Endodermal cell (in vitro differentiated cells): ENCODE measurements around the gene RGS9. TPM values are rescaled to one million over a fixed set of nuclear protein-coding genes. Genes with fewer than 3 reads are reported as not detected.
"Not testable (repeated sequence)": the region's sequence is repeated elsewhere in the genome, so short reads cannot be mapped to it uniquely, and the experiment has no call there.

ENCODE experiments used
- DNase-seq: peaks from one replicate; pipeline ENCODE4 v3.0.0-alpha.2; 2017
- H3K27ac ChIP-seq: 2 replicates; pipeline ENCODE4 v1.5.1; 2013; ENCODE audit warnings: mild to moderate bottlenecking, low read depth, low read length, moderate library complexity
- H3K27me3 ChIP-seq: 2 replicates; pipeline ENCODE4 v1.6.1; 2013; ENCODE audit warnings: mild to moderate bottlenecking, low read length, moderate library complexity; ENCODE audit not compliant: insufficient read depth, control insufficient read depth, poor library complexity, severe bottlenecking
- H3K36me3 ChIP-seq: 2 replicates; pipeline ENCODE4 v1.7.0; 2013; ENCODE audit warnings: mild to moderate bottlenecking, low read length, moderate library complexity; ENCODE audit not compliant: control insufficient read depth, insufficient read depth
- H3K4me1 ChIP-seq: one replicate; pipeline ENCODE4 v1.7.0; 2013; ENCODE audit warnings: low read length; ENCODE audit not compliant: control insufficient read depth, insufficient read depth
- H3K4me3 ChIP-seq: 2 replicates; pipeline ENCODE4 v1.5.1; 2013; ENCODE audit warnings: mild to moderate bottlenecking, low read length, moderate library complexity
- H3K9ac ChIP-seq: 2 replicates; pipeline ENCODE4 v1.6.1; 2013; ENCODE audit warnings: mild to moderate bottlenecking, low read length, moderate library complexity; ENCODE audit not compliant: poor library complexity, severe bottlenecking; ENCODE audit errors: extremely low read depth
- H3K9me3 ChIP-seq: 2 replicates; pipeline ENCODE4 v1.6.1; 2013; ENCODE audit warnings: mild to moderate bottlenecking, low read length, moderate library complexity; ENCODE audit not compliant: control insufficient read depth
- H3K27ac Mint-ChIP-seq: 2 replicates; pipeline ENCODE4 v1.8.0; 2020; ENCODE audit warnings: mixed read lengths
- H3K27me3 Mint-ChIP-seq: 2 replicates; pipeline ENCODE4 v1.8.0; 2021; ENCODE audit warnings: mild to moderate bottlenecking, mixed read lengths; ENCODE audit not compliant: insufficient read depth
- H3K36me3 Mint-ChIP-seq: 2 replicates; pipeline ENCODE4 v1.8.0; 2020; ENCODE audit warnings: low read depth, mixed read lengths
- H3K4me1 Mint-ChIP-seq: 2 replicates; pipeline ENCODE4 v1.8.0; 2020; ENCODE audit warnings: mixed read lengths
- H3K4me3 Mint-ChIP-seq: 2 replicates; pipeline ENCODE4 v1.8.0; 2020; ENCODE audit warnings: mild to moderate bottlenecking, moderate library complexity, mixed read lengths
- H3K9me3 Mint-ChIP-seq: 2 replicates; pipeline ENCODE4 v1.8.0; 2020; ENCODE audit warnings: mild to moderate bottlenecking, mixed read lengths
- CTCF ChIP-seq: fragments of 200-600 bp; sonication (generic); conservative IDR thresholded peaks from 2 replicates; pipeline ENCODE4 v1.5.0; 2021; ENCODE audit warnings: antibody characterized with exemption, mild to moderate bottlenecking
- WGBS, 2 experiments: methylation state at CpG; one replicate each; pipeline versions ENCODE4 v1.1.5 to v1.1.7; 2013; ENCODE audit warnings: missing lambda C conversion rate in 2 of 2, mixed read lengths in 1 of 2; ENCODE audit not compliant: insufficient coverage in 1 of 2, insufficient read length in 1 of 2; 5-methylcytosine and 5-hydroxymethylcytosine counted together
- long read RNA-seq, 4 experiments: library from polyadenylated mRNA in 2 of 4; library from RNA in 1 of 4; library from capped mRNA in 1 of 4; stranded (forward) in 3 of 4; unstranded in 1 of 4; transcript quantifications; one replicate each; pipeline ENCODE4 v2.0.0, GENCODE V29; 2020 to 2021; ENCODE audit warnings: inconsistent platforms in 1 of 4
- polyA plus RNA-seq, 2 experiments: library from polyadenylated mRNA; stranded (reverse); fragments of 50-300 nt; gene quantifications; one replicate each; pipeline ENCODE4 v1.2.3, GENCODE V29; 2013
- total RNA-seq, 2 donors: library from RNA; stranded (reverse); fragmentation: NEBNext Ultra II Directional in 1 of 2; extraction: Animal tissue kit (Norgen Biotek cat#: 25700) in 1 of 2; gene quantifications; 2 replicates in 1 of 2; 3 replicates in 1 of 2; pipeline ENCODE4 v1.2.1, GENCODE V29; 2021

The RGS9 gene
- 10 to 100 TPM; 11.1 to 14.7 TPM for total RNA-seq
- polyA plus RNA-seq (2013, experiment 1 of 2) = 8.6 TPM
- 8.1 TPM for polyA plus RNA-seq (2013, experiment 2 of 2)
- long read RNA-seq, experiment 1, partial matches to known transcripts = 1 of 6 reads
- long read RNA-seq, experiment 1, other reads (novel, unspliced or antisense) = 2 of 6 reads
- long read RNA-seq, experiment 2, transcript RGS9-212 (3 exons, 2,736 nt) = major isoform, 19 of 22 reads
- long read RNA-seq, experiment 2, partial matches to known transcripts = 0 of 22 reads
- long read RNA-seq, experiment 2, other reads (novel, unspliced or antisense) = 3 of 22 reads
- long read RNA-seq, experiment 3, transcript RGS9-212 (3 exons, 2,736 nt) = major isoform, 9 of 15 reads
- long read RNA-seq, experiment 3, partial matches to known transcripts = 1 of 15 reads
- long read RNA-seq, experiment 3, other reads (novel, unspliced or antisense) = 2 of 15 reads
- long read RNA-seq, experiment 4, partial matches to known transcripts = 0 of 2 reads
- long read RNA-seq, experiment 4, other reads (novel, unspliced or antisense) = 2 of 2 reads

DNA sequence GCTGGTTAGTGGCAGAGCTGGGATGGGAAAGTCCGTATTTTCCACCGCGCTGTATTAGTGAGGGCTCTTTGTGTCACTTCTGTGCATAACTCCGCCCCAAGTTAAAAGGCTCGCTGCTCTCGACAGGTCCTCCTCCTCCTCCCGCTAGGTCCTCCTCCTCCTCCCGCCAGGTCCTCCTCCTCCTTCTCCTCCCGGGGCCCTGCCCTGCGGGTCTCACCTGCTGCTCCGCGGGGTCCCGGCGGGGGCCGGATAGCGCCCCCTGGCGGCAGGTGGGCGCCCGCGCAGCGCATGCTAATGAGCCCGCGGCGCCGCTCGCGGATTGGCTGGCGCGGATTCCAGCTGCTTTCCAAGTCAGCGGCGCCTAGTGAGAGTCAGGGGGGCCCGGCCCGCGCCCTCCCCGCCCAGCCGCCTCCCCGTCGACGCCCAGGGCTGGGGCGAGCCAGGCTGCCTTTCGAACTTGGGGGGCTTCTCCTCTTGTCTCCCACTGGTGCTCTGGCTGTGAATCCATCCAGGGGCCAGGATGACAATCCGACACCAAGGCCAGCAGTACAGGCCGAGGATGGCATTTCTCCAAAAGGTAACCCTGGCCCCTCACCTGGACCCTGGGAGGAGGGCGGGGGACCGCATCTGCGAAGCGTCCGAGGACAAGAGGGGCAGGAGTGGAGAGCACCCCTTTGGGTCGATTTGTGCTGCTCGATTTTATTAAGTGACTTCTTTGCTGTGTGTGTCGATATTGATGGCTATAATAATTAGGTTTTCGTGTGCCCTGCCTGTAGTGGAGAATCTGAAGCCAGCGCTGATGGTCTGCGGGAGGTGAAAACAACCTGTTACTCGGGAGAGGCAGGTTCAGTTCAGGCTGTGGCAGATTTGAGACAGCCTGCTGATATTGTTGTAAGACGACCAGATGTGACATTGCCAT lies at the start of gene RGS9:
Gene RGS9, plus strand, starts transcription at position 350 of the 919 bp plus-strand sequence. Its CDS starts 171 bp downstream, at position 521.
- Histone ChIP-seq H3K27me3 (peaks cover 18% of the 10 kb centered on the region), H3K36me3 (no peaks in the 10 kb centered on the region), H3K4me3 (peak within 1 kb of the TSS; percentile 75), H3K27ac (no peak within 1 kb of the TSS), H3K9ac (no peak within 1 kb of the TSS), H3K9me3 (no peaks in the 10 kb centered on the region), H3K4me1 (no peaks in the 10 kb centered on the region)
- 9 to 20% methylated on average over 19 to 56 of the region's 56 CpGs for WGBS, 2 experiments
- Mint-ChIP-seq H3K4me1 (peaks cover 10% of the 10 kb centered on the region), H3K4me3 (peak within 1 kb of the TSS; percentile 46), H3K9me3 (no peaks in the 10 kb centered on the region), H3K36me3 (no peaks in the 10 kb centered on the region), H3K27me3 (peaks cover 39% of the 10 kb centered on the region), H3K27ac (no peak within 1 kb of the TSS)
- peak; percentile 99 for TF ChIP-seq CTCF
- peak; percentile 99 for DNase-seq

GRCh38 chr17:65088621-65089360 lies 48.4 kb upstream of the RGS9 start:
- H3K27me3 ChIP-seq = no peaks in the 10 kb centered on the region
- 85 to 95% methylated on average over 1 to 4 of the region's 4 CpGs for WGBS, 2 experiments
- no peak overlapping the region for H3K4me3 Mint-ChIP-seq
- H3K27ac ChIP-seq = no peak overlapping the region
- H3K4me1 Mint-ChIP-seq = peaks cover 24% of the 10 kb centered on the region
- DNase-seq = no peak
- H3K27ac Mint-ChIP-seq = no peak overlapping the region
- H3K9ac ChIP-seq = no peak overlapping the region
- peaks cover under 1% of the 10 kb centered on the region for H3K9me3 Mint-ChIP-seq
- no peaks in the 10 kb centered on the region for H3K36me3 ChIP-seq
- H3K36me3 Mint-ChIP-seq = no peaks in the 10 kb centered on the region
- no peak for TF ChIP-seq CTCF
- peaks cover 5% of the 10 kb centered on the region for H3K4me1 ChIP-seq
- no peak overlapping the region for H3K4me3 ChIP-seq
- no peaks in the 10 kb centered on the region for H3K9me3 ChIP-seq
- H3K27me3 Mint-ChIP-seq = no peaks in the 10 kb centered on the region

DNA sequence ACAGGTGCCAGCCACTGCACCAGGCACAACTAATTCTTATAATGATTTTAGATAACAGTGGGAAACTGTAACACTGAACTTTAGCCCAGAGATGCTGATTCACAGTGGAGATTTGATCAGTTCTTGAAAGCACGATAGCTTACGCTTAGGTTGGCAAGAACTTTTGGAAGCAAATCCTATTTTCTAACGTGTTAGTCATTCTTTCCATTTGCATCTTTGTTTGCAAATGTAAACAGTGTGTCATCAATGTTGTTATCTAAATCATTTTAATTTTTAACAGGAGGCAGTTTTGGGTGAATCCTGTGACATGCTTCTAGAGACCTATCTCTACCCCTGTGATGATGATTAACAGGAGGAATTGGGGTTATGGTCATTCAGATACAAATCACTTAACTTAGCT lies 44.9 kb upstream of the RGS9 start:
- Histone ChIP-seq H3K27me3 (no peaks in the 10 kb centered on the region), H3K4me3 (no peak overlapping the region), H3K9me3 (no peaks in the 10 kb centered on the region), H3K27ac (no peak overlapping the region), H3K9ac (no peak overlapping the region), H3K4me1 (peaks cover 5% of the 10 kb centered on the region), H3K36me3 (no peaks in the 10 kb centered on the region)
- no peak for DNase-seq
- H3K4me3 Mint-ChIP-seq = no peak overlapping the region
- H3K4me1 Mint-ChIP-seq = peaks cover 18% of the 10 kb centered on the region
- no peak overlapping the region for H3K27ac Mint-ChIP-seq
- peaks cover 4% of the 10 kb centered on the region for H3K9me3 Mint-ChIP-seq
- no peaks in the 10 kb centered on the region for H3K27me3 Mint-ChIP-seq
- H3K36me3 Mint-ChIP-seq = no peaks in the 10 kb centered on the region
- no peak for TF ChIP-seq CTCF
- 75 to 100% methylated on average over 3 of the region's 3 CpGs for WGBS, 2 experiments

GRCh38 chr17:65092721-65093356 lies 44.3 kb upstream of the RGS9 start:
- H3K9me3 Mint-ChIP-seq, H3K4me1 ChIP-seq, H3K4me3 Mint-ChIP-seq, H3K9ac ChIP-seq, H3K4me3 ChIP-seq, H3K9me3 ChIP-seq, DNase-seq, H3K27ac Mint-ChIP-seq, H3K27me3 ChIP-seq, H3K36me3 ChIP-seq, H3K36me3 Mint-ChIP-seq, H3K27ac ChIP-seq, H3K27me3 Mint-ChIP-seq: not testable (repeated sequence)
- WGBS, 2 experiments = 81 to 95% methylated on average over 9 to 15 of the region's 15 CpGs
- peaks cover 15% of the 10 kb centered on the region for H3K4me1 Mint-ChIP-seq
